Measurements from ENCODE around the gene ABO. TPM values are rescaled to one million over a fixed set of nuclear protein-coding genes. Genes with fewer than 3 reads are reported as not detected.
"Not testable (repeated sequence)": the region's sequence is repeated elsewhere in the genome, so short reads cannot be mapped to it uniquely, and the experiment has no call there.

ABO gene
- total RNA-seq, 2 donors from 2014 or later: 0.35 to 1.2 TPM

GRCh38 chr9:133205996-133206931 is 68.7 kb downstream of the ABO start:
- WGBS, 2 experiments (ENCODE audit: insufficient coverage in 1 of 2, insufficient read length in 1 of 2): 89 to 90% methylated on average over 18 to 35 of the region's 35 CpGs

GRCh38 chr9:133205481-133205887 is 69.5 kb downstream of the ABO start:
- not testable (repeated sequence) for H3K27ac ChIP-seq (ENCODE audit: low read depth, low read length); H3K9ac ChIP-seq (ENCODE audit: extremely low read depth, low read length, poor library complexity, severe bottlenecking); H3K4me1 ChIP-seq (ENCODE audit: control insufficient read depth, insufficient read depth, low read length); DNase-seq; H3K36me3 ChIP-seq (ENCODE audit: control insufficient read depth, insufficient read depth, low read length); H3K4me1 Mint-ChIP-seq; H3K27me3 ChIP-seq (ENCODE audit: control insufficient read depth, insufficient read depth, low read length, poor library complexity, severe bottlenecking); H3K9me3 ChIP-seq (ENCODE audit: control insufficient read depth, low read length); H3K4me3 Mint-ChIP-seq; H3K4me3 ChIP-seq (ENCODE audit: low read length); H3K27ac Mint-ChIP-seq; H3K9me3 Mint-ChIP-seq; H3K36me3 Mint-ChIP-seq (ENCODE audit: low read depth)
- WGBS, 2 experiments (ENCODE audit: insufficient coverage in 1 of 2, insufficient read length in 1 of 2): 73 to 89% methylated on average over 4 to 14 of the region's 14 CpGs
- H3K27me3 Mint-ChIP-seq (ENCODE audit: insufficient read depth): peaks cover 42% of the 10 kb centered on the region

More at GRCh38 chr9:133205996-133206931, 68.7 kb downstream of the ABO start:
- Mint-ChIP-seq H3K4me1 (no peaks in the 10 kb centered on the region), H3K27me3 (ENCODE audit: insufficient read depth) (peaks cover 42% of the 10 kb centered on the region), H3K4me3 (no peak overlapping the region), H3K9me3 (no peaks in the 10 kb centered on the region), H3K27ac (no peak overlapping the region), H3K36me3 (ENCODE audit: low read depth) (no peaks in the 10 kb centered on the region)
- H3K4me3 ChIP-seq (ENCODE audit: low read length): no peak overlapping the region
- H3K4me1 ChIP-seq (ENCODE audit: control insufficient read depth, insufficient read depth, low read length): no peaks in the 10 kb centered on the region
- no peaks in the 10 kb centered on the region for H3K9me3 ChIP-seq (ENCODE audit: control insufficient read depth, low read length)
- TF ChIP-seq CTCF (conservative IDR thresholded peaks at IDR 0.05): no peak
- H3K36me3 ChIP-seq (ENCODE audit: control insufficient read depth, insufficient read depth, low read length): no peaks in the 10 kb centered on the region
- no peak overlapping the region for H3K9ac ChIP-seq (ENCODE audit: extremely low read depth, low read length, poor library complexity, severe bottlenecking)
- DNase-seq: no peak
- peaks cover 14% of the 10 kb centered on the region for H3K27me3 ChIP-seq (ENCODE audit: control insufficient read depth, insufficient read depth, low read length, poor library complexity, severe bottlenecking)
- H3K27ac ChIP-seq (ENCODE audit: low read depth, low read length): no peak overlapping the region

Other genes with a start within 250 kb of the ABO start
- gene GTF3C5, start 244.2 kb downstream of the ABO start, total RNA-seq: 10 to 100 TPM; 89.7 to 94.6 TPM
- 1 to 10 TPM; 1.7 to 3.3 TPM for gene CEL, start 213.2 kb downstream of the ABO start, total RNA-seq
- 10 to 100 TPM; 28.0 to 30.7 TPM for gene RALGDS, start 154.0 kb downstream of the ABO start, total RNA-seq
- gene GBGT1, start 111.3 kb downstream of the ABO start, total RNA-seq: 10 to 100 TPM; 28.2 to 29.1 TPM
- gene OBP2B, start 66.0 kb downstream of the ABO start, total RNA-seq: not detected
- 10 to 100 TPM; 22.9 to 27.5 TPM for gene SURF6, start 61.0 kb upstream of the ABO start, total RNA-seq
- gene MED22, start 72.9 kb upstream of the ABO start, total RNA-seq: 10 to 100 TPM; 54.6 to 57.3 TPM
- gene RPL7A, start 73.0 kb upstream of the ABO start, total RNA-seq: 1,000 to 10,000 TPM; 2,418 to 2,634 TPM
- 10 to 100 TPM; 45.1 to 54.4 TPM for gene SURF1, start 81.3 kb upstream of the ABO start, total RNA-seq
- 10 to 100 TPM; 18.0 to 25.9 TPM for gene SURF2, start 81.3 kb upstream of the ABO start, total RNA-seq
- 100 to 1,000 TPM; 178 to 187 TPM for gene SURF4, start 100.9 kb upstream of the ABO start, total RNA-seq
- under 1 TPM in 1 of 2 donors, not detected in 1; 0.95 TPM for gene STKLD1, start 101.2 kb upstream of the ABO start, total RNA-seq
- 10 to 100 TPM; 30.2 to 36.5 TPM for gene REXO4, start 142.8 kb upstream of the ABO start, total RNA-seq
- 10 to 100 TPM; 13.5 to 21.7 TPM for gene ADAMTS13, start 147.2 kb upstream of the ABO start, total RNA-seq
- gene CACFD1, start 184.8 kb upstream of the ABO start, total RNA-seq: 10 to 100 TPM; 30.6 to 35.0 TPM
- gene SLC2A6, start 203.9 kb upstream of the ABO start, total RNA-seq: 10 to 100 TPM; 11.6 to 17.7 TPM
- not detected for gene MYMK, start 249.8 kb upstream of the ABO start, total RNA-seq